ENCODE measurements around the gene FOXS1. TPM values are rescaled to one million over a fixed set of nuclear protein-coding genes. Genes with fewer than 3 reads are reported as not detected.

FOXS1 gene
- total RNA-seq, 1 experiment from 2014 or later, result 6.3 TPM

DNA sequence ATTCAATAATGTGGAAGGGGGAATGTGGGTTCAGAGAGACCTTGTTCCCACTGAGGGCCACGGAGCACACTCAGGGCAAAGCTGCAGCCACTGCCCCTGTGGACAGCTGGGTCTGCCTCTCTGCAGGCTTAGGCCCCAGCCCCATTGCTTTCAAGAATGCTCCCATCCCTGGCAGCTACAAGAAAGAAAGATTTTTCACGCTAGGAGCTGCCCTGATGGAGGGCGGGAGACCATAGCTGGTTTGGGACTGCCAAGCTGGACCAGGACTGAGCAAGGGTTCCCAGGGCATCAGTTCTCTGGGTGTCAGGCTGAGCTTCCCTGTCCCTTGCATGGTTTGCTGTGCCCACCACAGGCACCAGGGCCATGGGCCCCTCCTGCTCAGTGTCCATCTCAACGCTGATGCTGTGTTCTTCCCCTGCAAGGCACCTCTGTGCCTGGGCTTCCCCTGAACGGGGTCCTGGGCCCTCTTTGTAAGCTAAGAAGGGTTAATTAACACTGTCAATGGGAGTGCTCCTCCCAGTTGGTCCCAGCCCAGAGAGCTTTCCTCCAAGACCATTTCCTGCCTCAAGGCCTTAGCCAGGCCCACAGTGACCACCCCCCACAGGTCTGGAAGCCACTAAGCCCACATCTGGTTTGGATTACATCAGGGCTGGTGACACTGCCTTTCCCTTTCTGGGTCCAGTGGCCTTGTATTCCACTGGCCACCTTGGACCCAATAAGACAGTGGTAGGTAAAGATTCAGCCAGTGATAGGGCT lies 8.4 kb downstream of the FOXS1 start:
- POLR2A ChIA-PET, result interaction anchor here (0.5 to 0.6 kb wide), 3 partner anchors 252 to 455 kb away, joined by 3 to 6 read pairs (median 4); no protein-coding TSS in a partner anchor
- Histone ChIP-seq H3K4me3 (ENCODE audit: low read depth in 2 of 2, low read length in 2 of 2) (no peak overlapping the region), H3K27ac (ENCODE audit: low read length) (peak overlapping the region; percentile 86), H3K9me3 (ENCODE audit: control insufficient read depth, insufficient read depth, low read depth, low read length) (no peaks in the 10 kb centered on the region), H3K4me1 (ENCODE audit: control insufficient read depth, insufficient read depth, low read length) (peaks cover 80% of the 10 kb centered on the region), H3K36me3 (ENCODE audit: control insufficient read depth, insufficient read depth, low read length) (no peaks in the 10 kb centered on the region), H3K27me3 (ENCODE audit: control insufficient read depth, insufficient read depth, low read length) (no peaks in the 10 kb centered on the region)
- intact Hi-C loops (cut with micrococcal nuclease; ENCODE audit: unreplicated experiment), result no loop called here
- TF ChIP-seq TCF7L2 (IDR thresholded peaks at IDR 0.05; ENCODE audit: low read depth, low read length) (no peak), SIN3A (IDR thresholded peaks at IDR 0.05; ENCODE audit: borderline replicate concordance, insufficient read depth, low read depth, low read length) (no peak), POLR2AphosphoS5 (IDR thresholded peaks at IDR 0.05; ENCODE audit: low read depth, low read length) (no peak)
- TF ChIP-seq, protein P1, sequence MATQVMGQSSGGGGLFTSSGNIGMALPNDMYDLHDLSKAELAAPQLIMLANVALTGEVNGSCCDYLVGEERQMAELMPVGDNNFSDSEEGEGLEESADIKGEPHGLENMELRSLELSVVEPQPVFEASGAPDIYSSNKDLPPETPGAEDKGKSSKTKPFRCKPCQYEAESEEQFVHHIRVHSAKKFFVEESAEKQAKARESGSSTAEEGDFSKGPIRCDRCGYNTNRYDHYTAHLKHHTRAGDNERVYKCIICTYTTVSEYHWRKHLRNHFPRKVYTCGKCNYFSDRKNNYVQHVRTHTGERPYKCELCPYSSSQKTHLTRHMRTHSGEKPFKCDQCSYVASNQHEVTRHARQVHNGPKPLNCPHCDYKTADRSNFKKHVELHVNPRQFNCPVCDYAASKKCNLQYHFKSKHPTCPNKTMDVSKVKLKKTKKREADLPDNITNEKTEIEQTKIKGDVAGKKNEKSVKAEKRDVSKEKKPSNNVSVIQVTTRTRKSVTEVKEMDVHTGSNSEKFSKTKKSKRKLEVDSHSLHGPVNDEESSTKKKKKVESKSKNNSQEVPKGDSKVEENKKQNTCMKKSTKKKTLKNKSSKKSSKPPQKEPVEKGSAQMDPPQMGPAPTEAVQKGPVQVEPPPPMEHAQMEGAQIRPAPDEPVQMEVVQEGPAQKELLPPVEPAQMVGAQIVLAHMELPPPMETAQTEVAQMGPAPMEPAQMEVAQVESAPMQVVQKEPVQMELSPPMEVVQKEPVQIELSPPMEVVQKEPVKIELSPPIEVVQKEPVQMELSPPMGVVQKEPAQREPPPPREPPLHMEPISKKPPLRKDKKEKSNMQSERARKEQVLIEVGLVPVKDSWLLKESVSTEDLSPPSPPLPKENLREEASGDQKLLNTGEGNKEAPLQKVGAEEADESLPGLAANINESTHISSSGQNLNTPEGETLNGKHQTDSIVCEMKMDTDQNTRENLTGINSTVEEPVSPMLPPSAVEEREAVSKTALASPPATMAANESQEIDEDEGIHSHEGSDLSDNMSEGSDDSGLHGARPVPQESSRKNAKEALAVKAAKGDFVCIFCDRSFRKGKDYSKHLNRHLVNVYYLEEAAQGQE (IDR thresholded peaks at IDR 0.05; ENCODE audit: insufficient read depth in 1 of 2, low read depth in 2 of 2, low read length in 1 of 2), result no peak
- TF ChIP-seq, protein P2, sequence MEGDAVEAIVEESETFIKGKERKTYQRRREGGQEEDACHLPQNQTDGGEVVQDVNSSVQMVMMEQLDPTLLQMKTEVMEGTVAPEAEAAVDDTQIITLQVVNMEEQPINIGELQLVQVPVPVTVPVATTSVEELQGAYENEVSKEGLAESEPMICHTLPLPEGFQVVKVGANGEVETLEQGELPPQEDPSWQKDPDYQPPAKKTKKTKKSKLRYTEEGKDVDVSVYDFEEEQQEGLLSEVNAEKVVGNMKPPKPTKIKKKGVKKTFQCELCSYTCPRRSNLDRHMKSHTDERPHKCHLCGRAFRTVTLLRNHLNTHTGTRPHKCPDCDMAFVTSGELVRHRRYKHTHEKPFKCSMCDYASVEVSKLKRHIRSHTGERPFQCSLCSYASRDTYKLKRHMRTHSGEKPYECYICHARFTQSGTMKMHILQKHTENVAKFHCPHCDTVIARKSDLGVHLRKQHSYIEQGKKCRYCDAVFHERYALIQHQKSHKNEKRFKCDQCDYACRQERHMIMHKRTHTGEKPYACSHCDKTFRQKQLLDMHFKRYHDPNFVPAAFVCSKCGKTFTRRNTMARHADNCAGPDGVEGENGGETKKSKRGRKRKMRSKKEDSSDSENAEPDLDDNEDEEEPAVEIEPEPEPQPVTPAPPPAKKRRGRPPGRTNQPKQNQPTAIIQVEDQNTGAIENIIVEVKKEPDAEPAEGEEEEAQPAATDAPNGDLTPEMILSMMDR (IDR thresholded peaks at IDR 0.05), result no peak
- ATAC-seq (no peak), DNase-seq (ENCODE audit: low read depth, low spot score) (no peak)
- in situ Hi-C loops (cut with HindIII; ENCODE audit: low pct_unique_long_range_greater_than_20kb, low sequenced_read_pairs), result no loop called here
- no TSS peak for BruUV-seq (replicated peaks)
- CTCF ChIA-PET, result interaction anchor here (1.0 to 4.2 kb wide), 6 partner anchors 10 to 195 kb away, joined by 3 to 21 read pairs (median 7); no protein-coding TSS in a partner anchor

- H3K4me1 ChIP-seq (ENCODE audit: control insufficient read depth, insufficient read depth, low read length), result peaks cover 72% of the 10 kb centered on the region
- no peaks in the 10 kb centered on the region for H3K27me3 ChIP-seq (ENCODE audit: control insufficient read depth, insufficient read depth, low read length)
- CTCF ChIA-PET, result interaction anchor here (1.0 to 4.2 kb wide), 6 partner anchors 10 to 195 kb away, joined by 3 to 21 read pairs (median 7); no protein-coding TSS in a partner anchor
- peak; percentile 81 for ATAC-seq
- DNase-seq (ENCODE audit: low read depth, low spot score), result no peak
- in situ Hi-C loops (cut with HindIII; ENCODE audit: low pct_unique_long_range_greater_than_20kb, low sequenced_read_pairs) (no loop called here), intact Hi-C loops (cut with micrococcal nuclease; ENCODE audit: unreplicated experiment) (no loop called here)
- peak overlapping the region; percentile 86 for H3K27ac ChIP-seq (ENCODE audit: low read length)
- H3K9me3 ChIP-seq (ENCODE audit: control insufficient read depth, insufficient read depth, low read depth, low read length), result no peaks in the 10 kb centered on the region
- TF ChIP-seq, protein P2 (IDR thresholded peaks at IDR 0.05), result no peak
- TF ChIP-seq POLR2AphosphoS5 (IDR thresholded peaks at IDR 0.05; ENCODE audit: low read depth, low read length) (peak; percentile 83; the same call in 1 of the 2 replicates), SIN3A (IDR thresholded peaks at IDR 0.05; ENCODE audit: borderline replicate concordance, insufficient read depth, low read depth, low read length) (no peak), TCF7L2 (IDR thresholded peaks at IDR 0.05; ENCODE audit: low read depth, low read length) (no peak)
- TF ChIP-seq, protein P1 (IDR thresholded peaks at IDR 0.05; ENCODE audit: insufficient read depth in 1 of 2, low read depth in 2 of 2, low read length in 1 of 2), result no peak
- no TSS peak for BruUV-seq (replicated peaks)
- H3K4me3 ChIP-seq (ENCODE audit: low read depth in 2 of 2, low read length in 2 of 2), result no peak overlapping the region; a peak in 1 of 4 replicates
- H3K36me3 ChIP-seq (ENCODE audit: control insufficient read depth, insufficient read depth, low read length), result no peaks in the 10 kb centered on the region
- POLR2A ChIA-PET, result interaction anchor here (0.6 to 0.7 kb wide), 2 partner anchors 188 to 266 kb away, joined by 3 to 4 read pairs; no protein-coding TSS in a partner anchor
Observed at GRCh38 chr20:31835977-31836852, 9.2 kb downstream of the FOXS1 start.

All from Panc1 (cell line).